HAP-1 (cell line): ENCODE data around the gene EVX2.

Experiments
- DNase-seq, 2 experiments: peaks; one replicate each; pipeline ENCODE4 v3.0.0-alpha.2; 2016 to 2020; ENCODE audit warnings: low spot score in 2 of 2
- H3K27me3 ChIP-seq: fragments of 250-450 bp; sonication (Bioruptor Pico); 2 replicates; pipeline ENCODE4 v1.5.1; 2020; ENCODE audit warnings: low read depth, mild to moderate bottlenecking, moderate library complexity
- H3K36me3 ChIP-seq: fragments of 250-450 bp; sonication (Bioruptor Pico); replicated peaks from 2 replicates; pipeline ENCODE4 v1.5.1; 2020; ENCODE audit warnings: mild to moderate bottlenecking
- H3K4me1 ChIP-seq: fragments of 250-450 bp; sonication (Bioruptor Pico); 2 replicates; pipeline ENCODE4 v1.5.1; 2020; ENCODE audit warnings: mild to moderate bottlenecking
- H3K4me3 ChIP-seq: fragments of 250-450 bp; sonication (Bioruptor Pico); 2 replicates; pipeline ENCODE4 v1.5.1; 2020; ENCODE audit warnings: mild to moderate bottlenecking, moderate library complexity
- H3K9me3 ChIP-seq: fragments of 250-450 bp; sonication (Bioruptor Pico); 2 replicates; pipeline ENCODE4 v1.5.1; 2020; ENCODE audit warnings: mild to moderate bottlenecking, moderate library complexity
- in situ Hi-C: fragments of 300-500 bp; cut with MboI; formaldehyde crosslinking; loops from 3 replicates; pipeline ENCODE4 v1.14.3; 2020; ENCODE audit warnings: low sequenced_read_pairs, inconsistent platforms, mixed read lengths

Gene EVX2

GRCh38 chr2:176125772-176126054 lies 42.0 kb upstream of the EVX2 start:
- H3K9me3 ChIP-seq = no peaks in the 10 kb centered on the region
- H3K4me3 ChIP-seq = no peak overlapping the region
- in situ Hi-C loops = loop anchor here (5.0 to 10.0 kb wide), 4 partner anchors 429 to 1029 kb away; no protein-coding TSS in a partner anchor
- no peak for DNase-seq
- peaks cover 6% of the 10 kb centered on the region; the same call in 1 of the 2 replicates for H3K27me3 ChIP-seq
- no peaks in the 10 kb centered on the region for H3K36me3 ChIP-seq
- 0 out of 2 replicates have a peak, but pooled peaks cover 4% of the 10 kb centered on the region for H3K4me1 ChIP-seq

- no peak for DNase-seq
- Histone ChIP-seq H3K4me3 (no peak overlapping the region), H3K36me3 (no peaks in the 10 kb centered on the region), H3K4me1 (0 out of 2 replicates have a peak, but pooled peaks cover 4% of the 10 kb centered on the region), H3K27me3 (peaks cover 6% of the 10 kb centered on the region; the same call in 1 of the 2 replicates), H3K9me3 (no peaks in the 10 kb centered on the region)
- in situ Hi-C loops = loop anchor here (5.0 to 10.0 kb wide), 4 partner anchors 430 to 1030 kb away; no protein-coding TSS in a partner anchor
These were observed 41.4 kb upstream of the EVX2 start for GRCh38 chr2:176124947-176125771.

- H3K27me3 ChIP-seq = peaks cover 6% of the 10 kb centered on the region; the same call in 1 of the 2 replicates
These were observed 40.6 kb upstream of the EVX2 start for GRCh38 chr2:176124110-176124946.

GRCh38 chr2:176123411-176124109 lies 39.8 kb upstream of the EVX2 start:
- Histone ChIP-seq H3K4me3 (no peak overlapping the region), H3K27me3 (peaks cover 6% of the 10 kb centered on the region; the same call in 1 of the 2 replicates)
- no peak for DNase-seq

More at GRCh38 chr2:176124110-176124946, 40.6 kb upstream of the EVX2 start:
- no peaks in the 10 kb centered on the region for H3K9me3 ChIP-seq
- no peak for DNase-seq
- no peak overlapping the region for H3K4me3 ChIP-seq
- H3K36me3 ChIP-seq = no peaks in the 10 kb centered on the region
- H3K4me1 ChIP-seq = 0 out of 2 replicates have a peak, but pooled peaks cover 3% of the 10 kb centered on the region
- in situ Hi-C loops = loop anchor here (10.0 kb wide), 3 partner anchors 430 to 1030 kb away; no protein-coding TSS in a partner anchor

GRCh38 chr2:176122683-176123410 lies 39.1 kb upstream of the EVX2 start, which contains the start of gene HOXD9:
Gene HOXD9 (plus strand): TSS chr2:176122719. CDS start chr2:176122769, 50 bp downstream.
- peaks cover 6% of the 10 kb centered on the region; the same call in 1 of the 2 replicates for H3K27me3 ChIP-seq
- DNase-seq = peak in 1 of 2 experiments; percentile 32
- H3K36me3 ChIP-seq = no peaks in the 10 kb centered on the region
- H3K4me1 ChIP-seq = no peaks in the 10 kb centered on the region
- H3K4me3 ChIP-seq = no peak within 1 kb of the TSS
- in situ Hi-C loops = loop anchor here (10.0 kb wide), 3 partner anchors 432 to 1032 kb away; no protein-coding TSS in a partner anchor
- H3K9me3 ChIP-seq = no peaks in the 10 kb centered on the region

More at GRCh38 chr2:176123411-176124109, 39.8 kb upstream of the EVX2 start:
- Histone ChIP-seq H3K9me3 (no peaks in the 10 kb centered on the region), H3K4me1 (no peaks in the 10 kb centered on the region), H3K36me3 (no peaks in the 10 kb centered on the region)
- in situ Hi-C loops = loop anchor here (10.0 kb wide), 3 partner anchors 431 to 1031 kb away; no protein-coding TSS in a partner anchor

- no peaks in the 10 kb centered on the region for H3K36me3 ChIP-seq
- H3K9me3 ChIP-seq = no peaks in the 10 kb centered on the region
- no peak overlapping the region for H3K4me3 ChIP-seq
- no peaks in the 10 kb centered on the region for H3K4me1 ChIP-seq
- no peak for DNase-seq
- in situ Hi-C loops = loop anchor here (10.0 kb wide), 3 partner anchors 433 to 1033 kb away; no protein-coding TSS in a partner anchor
- peaks cover 6% of the 10 kb centered on the region; the same call in 1 of the 2 replicates for H3K27me3 ChIP-seq
These were observed 38.4 kb upstream of the EVX2 start for GRCh38 chr2:176122052-176122682.

GRCh38 chr2:176121190-176122051 lies 37.7 kb upstream of the EVX2 start:
- Histone ChIP-seq H3K4me3 (no peak overlapping the region), H3K9me3 (no peaks in the 10 kb centered on the region), H3K4me1 (no peaks in the 10 kb centered on the region), H3K36me3 (no peaks in the 10 kb centered on the region), H3K27me3 (peaks cover 6% of the 10 kb centered on the region; the same call in 1 of the 2 replicates)
- DNase-seq = no peak
- in situ Hi-C loops = loop anchor here (10.0 kb wide), 3 partner anchors 433 to 1033 kb away; no protein-coding TSS in a partner anchor

- H3K9me3 ChIP-seq = no peaks in the 10 kb centered on the region
- peaks cover 6% of the 10 kb centered on the region; the same call in 1 of the 2 replicates for H3K27me3 ChIP-seq
- no peak for DNase-seq
- H3K4me1 ChIP-seq = no peaks in the 10 kb centered on the region
- no peaks in the 10 kb centered on the region for H3K36me3 ChIP-seq
- H3K4me3 ChIP-seq = no peak overlapping the region
- in situ Hi-C loops = loop anchor here (10.0 kb wide), 3 partner anchors 434 to 1034 kb away; no protein-coding TSS in a partner anchor
These were observed 36.8 kb upstream of the EVX2 start for GRCh38 chr2:176120364-176121189.

- DNase-seq = peak in 1 of 2 experiments; percentile 75
- Histone ChIP-seq H3K9me3 (no peaks in the 10 kb centered on the region), H3K4me1 (no peaks in the 10 kb centered on the region), H3K27me3 (peaks cover 6% of the 10 kb centered on the region; the same call in 1 of the 2 replicates), H3K36me3 (no peaks in the 10 kb centered on the region), H3K4me3 (peak overlapping the region; percentile 13; the same call in 1 of the 2 replicates)
- in situ Hi-C loops = no loop called here
These were observed 35.0 kb upstream of the EVX2 start for GRCh38 chr2:176118601-176119339.

GRCh38 chr2:176117823-176118371 lies 34.1 kb upstream of the EVX2 start:
- H3K4me1 ChIP-seq = no peaks in the 10 kb centered on the region
- H3K27me3 ChIP-seq = no peaks in the 10 kb centered on the region
- no peak for DNase-seq
- in situ Hi-C loops = no loop called here
- no peak overlapping the region for H3K4me3 ChIP-seq
- no peaks in the 10 kb centered on the region for H3K36me3 ChIP-seq
- H3K9me3 ChIP-seq = no peaks in the 10 kb centered on the region
